ENCODE results near the gene APEH.

The APEH gene

GRCh38 chr3:49711489-49711888, 37.3 kb downstream of the APEH start:
- in situ Hi-C loops (cut with MboI; ENCODE audit: low sequenced_read_pairs), result no loop called here

DNA sequence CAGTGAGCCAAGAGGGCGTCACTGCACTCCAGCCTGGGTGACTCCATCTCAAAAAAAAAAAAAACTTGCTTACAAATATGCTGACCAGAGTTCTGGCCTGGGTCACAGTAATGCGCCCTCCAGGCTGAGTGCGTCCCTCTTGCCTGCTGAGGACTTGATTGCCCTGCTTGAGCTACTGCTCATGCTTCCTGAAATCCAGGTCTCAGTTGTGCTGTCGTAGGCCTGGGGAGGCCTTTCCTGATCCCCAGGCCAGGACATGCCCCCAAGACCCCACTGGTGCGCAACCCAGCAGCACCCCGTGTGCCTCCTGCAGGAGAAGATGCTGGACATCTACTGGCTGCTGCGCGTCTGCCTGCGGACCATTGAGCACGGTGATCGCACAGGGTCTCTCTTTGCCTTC, 38.0 kb downstream of the APEH start:
- in situ Hi-C loops (cut with MboI; ENCODE audit: low sequenced_read_pairs), result no loop called here

DNA sequence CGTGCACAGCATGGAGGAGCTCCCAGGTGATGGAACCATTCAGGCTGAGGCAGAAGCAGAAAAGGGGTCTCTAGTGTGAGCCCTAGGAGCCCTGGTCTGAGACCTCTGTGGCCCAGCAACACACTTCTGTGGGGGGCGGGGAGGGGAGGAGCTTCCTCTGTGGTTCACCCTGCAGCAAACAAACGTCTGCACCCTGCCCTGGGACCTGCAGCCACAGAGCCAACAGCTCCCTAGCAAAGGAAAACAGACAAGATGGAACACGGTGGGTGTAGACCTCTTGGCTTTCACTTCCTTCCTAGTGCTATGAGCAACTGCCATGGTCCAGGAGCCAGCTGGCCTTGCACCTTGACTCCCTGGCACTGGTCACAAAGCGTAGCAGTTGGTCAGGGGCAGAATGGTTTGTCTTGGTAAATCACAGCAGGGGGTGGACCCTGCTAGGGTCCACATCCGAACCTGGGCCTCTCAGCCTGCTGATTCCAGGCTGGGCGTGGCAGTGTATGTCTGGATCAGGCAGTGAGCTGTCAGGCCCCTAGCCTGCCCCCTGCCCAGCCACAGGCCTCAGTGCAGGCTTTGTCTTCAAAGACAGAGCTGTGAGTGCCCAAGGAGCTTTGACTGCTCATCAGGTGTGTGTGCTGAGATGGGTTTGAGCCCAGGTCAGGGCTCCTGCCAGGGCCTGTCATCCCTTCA, 38.6 kb downstream of the APEH start:
- in situ Hi-C loops (cut with MboI; ENCODE audit: low sequenced_read_pairs), result no loop called here

GRCh38 chr3:49713336-49714105, 39.4 kb downstream of the APEH start:
- in situ Hi-C loops (cut with MboI; ENCODE audit: low sequenced_read_pairs), result no loop called here

DNA sequence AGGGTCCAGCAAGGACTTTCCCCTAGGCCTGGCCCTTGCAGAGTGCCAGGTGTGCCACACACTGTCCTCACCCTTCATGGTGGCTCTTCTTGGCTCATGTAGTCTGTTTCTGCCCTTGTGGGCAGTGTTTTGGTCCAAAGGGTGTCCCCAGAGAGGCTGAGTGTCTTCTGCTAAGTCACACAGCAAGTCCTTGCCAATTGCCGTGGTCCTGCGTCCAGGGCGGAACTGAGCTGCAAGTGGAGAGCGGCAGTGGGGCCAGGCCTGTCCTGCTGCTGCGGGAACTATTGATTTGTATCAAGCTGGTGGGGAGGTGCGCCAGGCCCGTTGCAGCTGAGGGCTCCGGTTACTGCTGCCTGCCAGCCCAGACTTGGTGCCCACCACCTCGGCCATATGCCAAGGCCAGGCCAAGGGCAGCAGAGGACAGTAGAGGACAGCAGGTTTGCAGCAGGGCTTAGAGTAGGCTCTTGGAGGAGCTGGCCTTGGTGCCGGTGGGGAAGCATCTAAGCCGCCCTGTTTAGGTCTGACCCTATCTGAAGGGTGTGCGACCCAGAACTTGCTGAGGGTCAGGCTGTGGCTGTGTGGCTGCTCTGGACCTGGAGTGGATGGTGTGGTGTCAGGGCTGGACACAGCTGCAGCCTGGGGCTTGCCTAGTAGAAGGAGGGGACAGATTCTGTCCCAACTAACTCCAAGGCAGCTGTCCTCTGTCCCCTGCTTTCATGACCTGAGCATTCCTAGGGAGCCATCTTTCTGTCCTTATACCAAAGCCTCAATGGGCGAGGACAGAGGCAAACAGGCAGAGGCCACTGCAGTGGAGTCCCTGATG, 40.8 kb downstream of the APEH start:
- in situ Hi-C loops (cut with MboI; ENCODE audit: low sequenced_read_pairs), result no loop called here

DNA sequence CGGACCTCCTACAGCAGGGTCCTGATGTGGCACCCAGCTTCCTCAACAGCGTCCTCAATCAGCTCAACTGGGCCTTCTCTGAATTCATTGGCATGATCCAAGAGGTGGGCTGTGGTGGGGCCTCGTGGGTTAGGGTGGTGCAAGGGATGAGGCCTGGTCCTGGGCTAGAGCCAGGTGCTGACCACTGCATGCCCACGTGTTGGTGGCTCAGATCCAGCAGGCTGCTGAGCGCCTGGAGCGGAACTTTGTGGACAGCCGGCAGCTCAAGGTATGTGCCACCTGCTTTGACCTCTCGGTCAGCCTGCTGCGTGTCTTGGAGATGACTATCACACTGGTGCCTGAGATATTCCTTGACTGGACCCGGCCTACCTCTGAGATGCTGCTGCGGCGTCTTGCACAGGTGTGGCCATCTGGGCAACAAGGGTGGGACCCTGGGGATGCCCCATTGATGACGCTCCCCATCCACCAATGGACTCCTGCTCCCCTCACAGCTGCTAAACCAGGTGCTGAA, 41.5 kb downstream of the APEH start:
- in situ Hi-C loops (cut with MboI; ENCODE audit: low sequenced_read_pairs), result no loop called here

GRCh38 chr3:49716169-49716568, 42.0 kb downstream of the APEH start:
- in situ Hi-C loops (cut with MboI; ENCODE audit: low sequenced_read_pairs), result no loop called here

DNA sequence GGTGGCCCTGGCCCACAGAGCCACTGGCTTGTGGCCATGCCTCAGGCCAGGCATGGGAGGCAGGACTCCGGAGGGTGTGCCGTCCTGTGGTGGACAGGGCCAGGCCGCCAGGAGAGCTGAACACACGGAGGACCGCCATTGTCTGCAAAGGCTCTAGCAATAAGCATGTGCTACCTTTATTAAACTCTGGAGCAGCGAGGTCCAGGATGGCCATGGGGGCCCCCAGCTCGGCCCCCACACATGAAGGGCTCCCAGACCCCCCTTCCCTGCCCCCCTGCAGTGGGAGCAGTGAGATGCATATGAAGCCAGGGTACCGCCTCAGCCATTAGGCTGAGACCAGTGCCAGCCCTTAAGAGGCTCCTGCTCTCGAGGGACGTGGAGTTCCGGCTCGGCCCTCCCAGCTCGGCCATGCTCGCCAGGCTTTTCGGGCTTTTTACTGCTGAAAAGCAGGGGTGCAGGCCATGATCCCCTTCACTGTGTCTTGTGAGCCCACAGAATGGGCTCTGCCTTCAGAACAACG, 42.6 kb downstream of the APEH start:
- in situ Hi-C loops (cut with MboI; ENCODE audit: low sequenced_read_pairs), result no loop called here

- in situ Hi-C loops (cut with MboI; ENCODE audit: low sequenced_read_pairs), result no loop called here
Measured at GRCh38 chr3:49717211-49717958, 43.2 kb downstream of the APEH start.

DNA sequence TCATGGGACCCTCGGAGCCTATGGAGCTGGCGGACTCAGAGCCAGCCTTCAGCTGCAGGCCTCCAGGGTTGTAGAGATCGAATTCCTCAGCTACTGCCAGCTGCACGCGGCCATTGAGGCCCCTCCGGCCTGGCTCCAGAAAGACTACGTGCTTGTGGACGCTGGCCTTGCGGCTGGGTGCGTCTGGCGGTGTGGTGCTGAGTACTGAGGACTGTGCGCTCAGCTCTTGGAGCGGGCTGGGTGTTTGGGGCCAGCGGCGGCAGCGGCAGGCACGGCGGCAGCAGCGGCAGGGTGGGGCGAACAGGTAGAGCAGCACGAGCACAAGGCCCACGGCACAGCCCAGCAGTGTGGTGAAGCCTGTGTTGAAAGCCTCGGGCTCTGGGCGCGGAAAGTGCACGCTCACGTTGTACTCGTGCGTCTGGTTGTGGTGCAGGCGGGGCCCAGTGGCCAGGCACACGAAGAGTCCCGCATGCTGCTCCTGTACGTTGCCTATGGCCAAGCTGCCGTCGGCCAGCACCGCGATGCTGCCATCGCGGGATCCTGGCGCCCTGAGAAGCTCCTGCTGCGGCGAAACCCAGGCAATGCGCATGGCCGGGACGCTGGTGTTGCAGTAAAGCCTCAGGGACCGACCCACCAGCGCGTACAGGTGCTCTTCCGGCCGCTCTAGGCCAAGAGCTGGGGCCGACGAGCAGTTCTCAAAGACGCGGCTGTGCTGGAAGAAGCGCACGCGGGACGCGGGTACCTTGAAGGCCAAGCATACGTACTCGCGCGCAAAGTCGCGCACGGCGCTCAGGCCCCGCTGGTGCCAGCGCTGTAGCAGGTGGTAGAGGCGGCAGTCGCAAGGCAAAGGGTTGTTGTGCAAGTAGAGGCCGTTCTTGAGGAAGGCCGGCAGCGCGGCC, 44.1 kb downstream of the APEH start:
- in situ Hi-C loops (cut with MboI; ENCODE audit: low sequenced_read_pairs), result no loop called here

DNA sequence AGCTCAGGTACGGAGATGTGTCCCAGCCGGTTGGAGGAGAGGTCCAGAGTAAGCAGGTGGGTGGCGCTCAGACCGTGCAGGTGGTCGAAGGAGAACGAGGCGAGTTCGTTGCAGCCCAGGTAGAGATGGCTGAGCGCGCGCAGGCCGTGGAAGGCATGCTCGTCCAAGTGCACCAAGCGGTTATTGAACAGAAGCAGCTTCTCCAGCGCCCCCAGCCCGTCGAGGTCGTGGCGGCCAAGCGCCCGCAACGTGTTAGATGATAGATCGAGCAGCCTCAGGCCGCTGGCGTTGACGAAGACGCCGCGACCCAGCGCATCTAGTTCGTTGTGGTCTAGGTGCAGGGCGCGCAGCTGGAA, 44.7 kb downstream of the APEH start:
- in situ Hi-C loops (cut with MboI; ENCODE audit: low sequenced_read_pairs), result no loop called here

- in situ Hi-C loops (cut with MboI; ENCODE audit: low sequenced_read_pairs), result no loop called here
Measured at GRCh38 chr3:49719214-49719884, 45.2 kb downstream of the APEH start, which contains the start of gene AMIGO3. TSS of gene AMIGO3 (minus strand) at chr3:49719684. CDS start at chr3:49719465, 219 bp downstream.

DNA sequence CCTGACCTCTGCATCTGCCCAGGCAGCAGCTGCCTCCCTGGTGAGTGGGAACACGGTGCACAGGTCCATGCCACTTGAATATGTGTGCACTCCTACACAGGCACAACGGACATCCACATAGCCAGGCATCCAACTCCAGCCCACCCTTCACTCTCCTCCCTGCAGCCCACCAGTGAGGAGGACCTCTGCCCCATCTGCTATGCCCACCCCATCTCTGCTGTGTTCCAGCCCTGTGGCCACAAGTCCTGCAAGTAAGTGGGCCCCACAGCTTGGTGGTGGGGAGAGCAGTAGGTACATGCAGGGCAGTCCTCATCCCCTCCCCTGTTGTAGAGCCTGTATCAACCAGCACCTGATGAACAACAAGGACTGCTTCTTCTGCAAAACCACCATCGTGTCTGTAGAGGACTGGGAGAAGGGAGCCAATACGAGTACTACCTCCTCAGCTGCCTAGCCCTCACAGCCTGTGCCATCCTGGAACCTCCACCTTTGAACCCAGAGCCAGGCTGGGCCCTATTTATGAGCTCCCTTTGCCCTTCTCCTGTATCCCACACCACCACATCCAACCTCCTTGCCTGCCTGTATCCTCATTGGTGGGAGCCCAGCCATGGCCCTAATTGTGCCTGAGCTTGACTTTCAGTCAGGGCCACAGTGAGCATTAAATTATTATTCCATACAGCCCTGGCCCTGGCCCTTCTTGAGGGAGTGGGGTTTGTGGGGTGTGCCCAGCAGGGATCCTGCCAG, 46.9 kb downstream of the APEH start:
- in situ Hi-C loops (cut with MboI; ENCODE audit: low sequenced_read_pairs), result no loop called here

DNA sequence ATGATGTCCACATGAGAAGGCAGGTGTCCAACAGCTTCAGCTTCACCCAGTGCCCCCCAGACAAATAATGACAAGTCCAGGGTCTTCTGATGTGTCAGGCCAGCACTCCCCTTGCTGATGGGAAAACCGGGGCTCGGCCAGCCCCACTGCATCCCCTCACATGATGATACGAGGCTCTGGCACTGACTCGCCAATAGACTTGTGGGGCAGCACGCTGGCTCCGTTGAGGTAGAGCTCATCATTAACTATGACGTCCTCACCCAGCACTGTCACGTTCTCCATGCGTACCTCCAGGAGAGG, 47.4 kb downstream of the APEH start:
- in situ Hi-C loops (cut with MboI; ENCODE audit: low sequenced_read_pairs), result no loop called here

DNA sequence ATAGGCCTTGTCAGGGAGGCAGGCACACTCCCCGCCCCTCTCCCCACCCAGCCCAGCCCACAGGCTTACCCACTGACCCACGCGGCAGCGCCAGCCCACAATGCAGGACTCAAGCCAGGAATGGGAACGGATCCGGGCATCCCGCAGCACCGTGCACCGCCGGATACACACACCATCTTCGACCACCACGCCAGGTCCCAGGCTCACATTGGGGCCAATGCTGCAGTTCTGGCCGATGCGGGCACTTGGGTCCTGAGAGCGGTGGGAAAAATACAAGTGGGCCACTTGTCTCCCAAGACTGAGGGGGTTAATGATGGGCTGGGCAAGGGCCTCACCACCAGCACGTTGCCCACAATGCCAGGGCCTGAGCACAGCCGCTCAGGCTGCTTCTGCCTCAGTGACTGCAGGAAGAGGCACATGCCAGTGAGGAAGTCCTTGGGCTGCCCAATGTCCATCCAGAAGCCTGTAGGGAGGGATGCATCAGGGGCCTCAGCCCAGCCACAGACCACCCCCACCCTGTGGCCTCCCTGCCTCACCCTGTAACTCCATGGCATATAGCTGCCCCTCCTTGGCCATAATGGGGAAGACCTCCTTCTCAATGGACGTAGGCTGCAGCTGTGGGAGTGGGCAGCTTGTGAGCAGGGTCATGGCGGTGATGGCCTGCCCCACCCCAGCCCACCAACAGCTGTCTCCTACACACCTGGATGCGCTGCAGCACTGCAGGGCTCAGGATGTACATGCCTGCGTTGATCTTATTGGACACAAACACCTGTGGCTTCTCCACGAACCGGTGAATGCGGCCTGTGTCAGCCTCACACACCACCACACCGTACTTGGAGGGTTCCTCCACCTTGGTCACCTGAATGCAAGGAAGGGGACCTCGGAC, 48.0 kb downstream of the APEH start:
- in situ Hi-C loops (cut with MboI; ENCODE audit: low sequenced_read_pairs), result no loop called here

GRCh38 chr3:49722896-49723295, 48.7 kb downstream of the APEH start:
- in situ Hi-C loops (cut with MboI; ENCODE audit: low sequenced_read_pairs), result no loop called here

- in situ Hi-C loops (cut with MboI; ENCODE audit: low sequenced_read_pairs), result no loop called here
Measured at GRCh38 chr3:49723296-49723627, 49.1 kb downstream of the APEH start.

Data from hTERT RPE-1 (cell line).